Cardiac fibroblast (primary cell): ENCODE measurements around the gene ZFP62.

Source experiments
- DNase-seq, 2 donors: peaks; one replicate each; pipeline versions ENCODE4 v3.0.0 to v3.0.0-alpha.2; 2010; ENCODE audit warnings: low read depth in 2 of 2
- H3K4me3 ChIP-seq, 2 donors: replicated peaks in 1 of 2; 1 replicate in 1 of 2; 2 replicates in 1 of 2; pipeline ENCODE4 v1.5.1; 2011; ENCODE audit warnings: low read depth in 2 of 2, low read length in 2 of 2, mild to moderate bottlenecking in 2 of 2, moderate library complexity in 1 of 2
- TF ChIP-seq, protein P1 (sequence below): IDR thresholded peaks from one replicate; pipeline ENCODE4 v1.5.1; 2011; ENCODE audit warnings: low read depth, mild to moderate bottlenecking, low read length, inconsistent platforms

The ZFP62 gene

DNA sequence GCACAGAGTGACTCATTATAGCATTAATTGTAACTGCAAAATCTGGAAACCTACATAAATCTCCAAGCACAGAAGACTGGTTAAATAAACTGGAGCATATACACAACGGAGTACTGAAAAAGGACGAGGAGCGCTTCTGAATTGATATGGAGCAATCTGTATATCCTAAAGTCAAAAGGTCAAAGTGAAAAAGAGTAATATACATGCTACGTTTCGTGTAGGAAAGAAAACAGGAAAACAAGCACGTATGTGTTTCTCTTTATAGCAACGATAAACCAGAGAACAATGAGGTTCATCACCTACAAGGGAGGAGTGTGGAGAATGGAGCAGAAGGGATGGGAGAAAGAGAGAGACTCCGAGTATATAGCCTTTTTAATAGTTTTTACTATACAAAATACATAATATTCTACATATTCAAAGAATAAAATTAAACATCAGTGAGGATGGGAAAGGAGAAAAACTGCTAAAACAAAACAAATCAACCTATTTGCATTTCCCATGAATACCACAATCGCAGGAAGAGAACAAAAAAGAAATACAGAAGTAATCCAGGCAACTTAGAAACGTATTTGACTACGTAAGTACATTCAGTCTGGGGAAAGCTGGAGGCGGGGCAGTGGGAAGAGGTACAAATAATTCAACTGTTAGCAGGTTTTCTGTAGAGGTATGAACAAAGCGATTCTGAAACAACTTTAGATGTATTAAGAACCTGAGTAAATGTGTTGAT is 7.8 kb downstream of the ZFP62 start:
- no peak overlapping the region for H3K4me3 ChIP-seq
- no peak for DNase-seq
- TF ChIP-seq, protein P1, sequence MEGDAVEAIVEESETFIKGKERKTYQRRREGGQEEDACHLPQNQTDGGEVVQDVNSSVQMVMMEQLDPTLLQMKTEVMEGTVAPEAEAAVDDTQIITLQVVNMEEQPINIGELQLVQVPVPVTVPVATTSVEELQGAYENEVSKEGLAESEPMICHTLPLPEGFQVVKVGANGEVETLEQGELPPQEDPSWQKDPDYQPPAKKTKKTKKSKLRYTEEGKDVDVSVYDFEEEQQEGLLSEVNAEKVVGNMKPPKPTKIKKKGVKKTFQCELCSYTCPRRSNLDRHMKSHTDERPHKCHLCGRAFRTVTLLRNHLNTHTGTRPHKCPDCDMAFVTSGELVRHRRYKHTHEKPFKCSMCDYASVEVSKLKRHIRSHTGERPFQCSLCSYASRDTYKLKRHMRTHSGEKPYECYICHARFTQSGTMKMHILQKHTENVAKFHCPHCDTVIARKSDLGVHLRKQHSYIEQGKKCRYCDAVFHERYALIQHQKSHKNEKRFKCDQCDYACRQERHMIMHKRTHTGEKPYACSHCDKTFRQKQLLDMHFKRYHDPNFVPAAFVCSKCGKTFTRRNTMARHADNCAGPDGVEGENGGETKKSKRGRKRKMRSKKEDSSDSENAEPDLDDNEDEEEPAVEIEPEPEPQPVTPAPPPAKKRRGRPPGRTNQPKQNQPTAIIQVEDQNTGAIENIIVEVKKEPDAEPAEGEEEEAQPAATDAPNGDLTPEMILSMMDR: no peak

DNA sequence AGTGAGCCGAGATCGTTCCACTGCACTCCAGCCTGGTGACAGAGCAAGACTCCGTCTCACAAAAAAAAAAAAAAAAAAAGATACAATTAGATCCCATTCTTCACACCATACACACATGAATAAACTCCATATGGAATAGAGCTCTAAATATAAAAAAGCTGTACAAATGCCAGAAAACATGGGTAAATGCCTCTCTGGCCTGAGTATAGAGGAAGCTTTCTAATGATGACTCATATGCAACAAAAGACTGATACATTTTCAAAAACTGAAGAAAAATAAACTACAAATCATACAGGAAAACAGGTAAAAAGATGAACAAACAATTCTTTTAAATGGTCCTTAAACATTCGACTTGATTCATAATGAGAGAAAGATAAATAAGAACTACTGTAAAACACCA is 8.6 kb downstream of the ZFP62 start:
- peak; percentile 11 to 26 for DNase-seq
- no peak overlapping the region for H3K4me3 ChIP-seq
- TF ChIP-seq, protein P1: no peak

DNA sequence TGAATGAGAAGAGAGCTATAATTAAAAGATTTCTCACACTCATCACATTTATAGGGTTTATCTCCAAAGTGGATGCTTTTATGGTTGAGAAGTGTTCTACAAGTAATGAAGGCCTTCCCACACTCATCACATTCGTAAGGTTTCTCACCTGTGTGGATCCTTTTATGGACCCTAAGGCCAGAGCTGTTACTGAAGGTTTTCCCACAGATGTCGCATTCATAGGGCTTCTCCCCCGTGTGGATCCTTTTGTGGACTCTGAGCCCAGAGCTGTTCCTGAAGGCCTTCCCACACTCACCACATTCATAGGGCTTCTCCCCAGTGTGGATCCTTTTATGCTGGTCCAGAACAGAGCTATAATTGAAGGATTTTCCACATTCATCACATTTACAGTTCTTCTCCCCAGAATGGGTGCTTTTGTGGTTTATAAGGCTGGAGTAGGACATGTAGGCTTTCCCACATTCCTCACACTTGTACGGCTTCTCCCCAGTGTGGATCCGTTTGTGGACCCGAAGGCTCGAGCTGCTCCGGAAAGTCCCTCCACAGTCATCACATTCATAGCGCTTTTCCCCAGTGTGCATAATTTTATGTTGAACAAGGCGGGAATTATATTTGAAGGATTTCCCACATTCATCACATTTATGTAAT is 10.5 kb downstream of the ZFP62 start:
- H3K4me3 ChIP-seq: no peak overlapping the region
- no peak for DNase-seq
- TF ChIP-seq, protein P1: no peak

DNA sequence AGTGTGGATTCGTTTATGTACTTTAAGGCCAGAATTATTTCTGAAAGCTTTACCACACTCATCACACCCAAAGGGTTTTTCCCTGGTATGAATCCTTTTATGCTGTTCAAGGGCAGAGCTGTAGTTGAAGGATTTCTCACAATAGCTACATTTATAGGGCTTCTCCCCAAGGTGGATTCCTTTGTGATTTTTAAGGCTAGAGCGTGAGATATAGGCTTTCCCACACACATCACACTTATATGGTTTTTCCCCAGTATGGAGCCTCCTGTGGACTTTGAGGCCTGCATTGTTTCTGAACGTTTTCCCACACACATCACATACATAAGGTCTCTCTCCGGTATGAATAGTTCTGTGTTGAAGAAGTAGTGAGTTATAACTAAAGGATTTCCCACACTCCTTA is 11.2 kb downstream of the ZFP62 start:
- no peak for DNase-seq
- TF ChIP-seq, protein P1: no peak
- no peak overlapping the region for H3K4me3 ChIP-seq

DNA sequence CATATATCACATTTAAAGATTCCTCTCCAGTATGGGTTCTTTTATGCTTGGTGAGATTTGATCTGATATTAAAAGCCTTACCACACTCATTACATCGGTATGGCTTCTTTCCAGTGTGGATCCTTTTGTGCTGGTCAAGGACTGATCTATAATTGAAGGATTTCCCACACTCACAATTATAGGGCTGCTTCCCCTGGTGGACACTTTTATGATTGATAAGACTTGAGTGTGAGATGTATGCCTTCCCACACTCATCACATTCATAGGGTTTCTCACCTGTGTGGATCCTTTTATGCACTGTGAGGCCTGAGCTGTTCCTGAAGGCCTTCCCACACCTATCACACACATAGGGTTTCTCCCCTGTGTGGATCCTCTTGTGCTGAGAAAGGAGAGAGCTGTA is 12.2 kb downstream of the ZFP62 start:
- TF ChIP-seq, protein P1: no peak
- DNase-seq: no peak
- H3K4me3 ChIP-seq: no peak overlapping the region

DNA sequence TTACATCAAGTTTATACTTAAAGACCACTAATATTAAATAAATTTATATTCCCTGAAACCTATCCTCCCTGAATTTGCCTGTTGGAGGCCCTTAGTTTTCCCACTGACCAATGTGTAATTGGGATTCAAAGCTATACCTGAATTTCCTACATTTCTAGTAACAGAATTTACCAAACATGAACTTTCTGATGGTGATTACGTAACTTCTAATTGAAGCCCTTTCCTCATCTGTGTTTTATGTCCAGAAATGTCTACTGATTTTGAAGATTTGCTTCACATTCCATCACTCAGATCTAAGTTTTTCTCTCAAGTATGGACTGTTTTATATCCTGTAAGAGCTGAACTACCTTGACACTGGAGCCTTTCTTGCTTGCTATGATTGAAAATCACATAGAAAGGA is 12.8 kb downstream of the ZFP62 start:
- TF ChIP-seq, protein P1: no peak
- DNase-seq: no peak
- no peak overlapping the region for H3K4me3 ChIP-seq
